HG03432 (cell line): ENCODE measurements around the gene LBX2.

ENCODE experiments used
- ATAC-seq: cut with Tn5 transposase; IDR thresholded peaks from one replicate; pipeline ENCODE4 v1.9.1; 2021; ENCODE audit warnings: mild to moderate bottlenecking, moderate library complexity; ENCODE audit not compliant: unreplicated experiment

Gene LBX2

GRCh38 chr2:74526649-74527230, 27.3 kb upstream of the LBX2 start:
- no peak for ATAC-seq

- ATAC-seq: no peak
These were observed 26.6 kb upstream of the LBX2 start, which contains the start of gene DQX1 for GRCh38 chr2:74525717-74526648. TSS of gene DQX1 (minus strand) at chr2:74526231. CDS start at chr2:74525729, 502 bp downstream.

- ATAC-seq: no peak
These were observed 25.7 kb upstream of the LBX2 start for GRCh38 chr2:74524955-74525716.

- ATAC-seq: no peak
These were observed 24.6 kb upstream of the LBX2 start for GRCh38 chr2:74524005-74524404.

- no peak for ATAC-seq
These were observed 23.1 kb upstream of the LBX2 start for GRCh38 chr2:74522516-74522915.

GRCh38 chr2:74516650-74517049, 17.2 kb upstream of the LBX2 start:
- no peak for ATAC-seq

GRCh38 chr2:74515981-74516633, 16.7 kb upstream of the LBX2 start:
- peak; percentile 76 for ATAC-seq

GRCh38 chr2:74515271-74515980, 16.0 kb upstream of the LBX2 start:
- ATAC-seq: no peak

- ATAC-seq: no peak
These were observed 15.2 kb upstream of the LBX2 start, which contains the start of gene TLX2 for GRCh38 chr2:74514368-74515270. TSS of gene TLX2 (plus strand) at chr2:74514450. CDS start at chr2:74514807, 357 bp downstream.

- ATAC-seq: no peak
These were observed 14.4 kb upstream of the LBX2 start for GRCh38 chr2:74513605-74514367.

GRCh38 chr2:74512744-74513604, 13.6 kb upstream of the LBX2 start:
- no peak for ATAC-seq

- ATAC-seq: no peak
These were observed 11.9 kb upstream of the LBX2 start for GRCh38 chr2:74511104-74511989.

GRCh38 chr2:74510272-74510671, 10.9 kb upstream of the LBX2 start:
- no peak for ATAC-seq

GRCh38 chr2:74507926-74508520, 8.6 kb upstream of the LBX2 start:
- ATAC-seq: peak; percentile 7

GRCh38 chr2:74507145-74507925, 7.9 kb upstream of the LBX2 start, which contains the start of gene PCGF1:
TSS of gene PCGF1 (minus strand) at chr2:74507695. CDS start at chr2:74507668, 27 bp downstream.
- peak; percentile 85 for ATAC-seq
